Osteocyte (in vitro differentiated cells): ENCODE measurements around the gene PPP2R3C. TPM values are rescaled to one million over a fixed set of nuclear protein-coding genes. Genes with fewer than 3 reads are reported as not detected.
"Not testable (repeated sequence)": the region's sequence is repeated elsewhere in the genome, so short reads cannot be mapped to it uniquely, and the experiment has no call there.

Source experiments
- DNase-seq: peaks from one replicate; pipeline ENCODE4 v3.0.0; 2021; ENCODE audit warnings: mixed read lengths; ENCODE audit not compliant: unreplicated experiment; ENCODE audit errors: extremely low spot score
- H3K27ac Mint-ChIP-seq: one replicate; pipeline ENCODE4 v1.8.0; 2021; ENCODE audit warnings: mild to moderate bottlenecking, mixed read lengths; ENCODE audit not compliant: unreplicated experiment
- H3K27me3 Mint-ChIP-seq: one replicate; pipeline ENCODE4 v1.8.0; 2021; ENCODE audit warnings: mixed read lengths; ENCODE audit not compliant: unreplicated experiment
- H3K36me3 Mint-ChIP-seq: one replicate; pipeline ENCODE4 v1.8.0; 2021; ENCODE audit warnings: mixed read lengths; ENCODE audit not compliant: unreplicated experiment
- H3K4me1 Mint-ChIP-seq: one replicate; pipeline ENCODE4 v1.8.0; 2021; ENCODE audit warnings: mixed read lengths; ENCODE audit not compliant: unreplicated experiment
- H3K4me3 Mint-ChIP-seq: one replicate; pipeline ENCODE4 v1.8.0; 2021; ENCODE audit warnings: mild to moderate bottlenecking, moderate library complexity, mixed read lengths; ENCODE audit not compliant: unreplicated experiment
- H3K9me3 Mint-ChIP-seq: one replicate; pipeline ENCODE4 v1.8.0; 2021; ENCODE audit warnings: mixed read lengths; ENCODE audit not compliant: unreplicated experiment
- CTCF ChIP-seq: fragments of 200-600 bp; sonication (generic); IDR thresholded peaks from 2 replicates; pipeline ENCODE4 v1.5.0; 2021; ENCODE audit warnings: antibody characterized with exemption, mild to moderate bottlenecking, moderate library complexity
- total RNA-seq: library from RNA; stranded (reverse); gene quantifications from 2 replicates; pipeline ENCODE4 v1.2.1, GENCODE V29; 2021

PPP2R3C gene
- total RNA-seq, 1 donor from 2014 or later, result 33.1 TPM

- H3K36me3 Mint-ChIP-seq, result peaks cover 43% of the 10 kb centered on the region
Observed at GRCh38 chr14:35116242-35116641, 5.5 kb downstream of the PPP2R3C start.

GRCh38 chr14:35114036-35114435 lies 7.8 kb downstream of the PPP2R3C start:
- Mint-ChIP-seq H3K4me1 (peaks cover 6% of the 10 kb centered on the region), H3K4me3 (no peak overlapping the region), H3K27me3 (no peaks in the 10 kb centered on the region), H3K9me3 (no peaks in the 10 kb centered on the region), H3K36me3 (peaks cover 58% of the 10 kb centered on the region), H3K27ac (no peak overlapping the region)
- no peak for TF ChIP-seq CTCF
- no peak for DNase-seq

More at GRCh38 chr14:35116242-35116641, 5.5 kb downstream of the PPP2R3C start:
- DNase-seq, result no peak
- no peak for TF ChIP-seq CTCF
- peak overlapping the region; percentile 23 for H3K27ac Mint-ChIP-seq
- H3K4me3 Mint-ChIP-seq, result no peak overlapping the region
- no peaks in the 10 kb centered on the region for H3K9me3 Mint-ChIP-seq
- peaks cover 17% of the 10 kb centered on the region for H3K4me1 Mint-ChIP-seq
- no peaks in the 10 kb centered on the region for H3K27me3 Mint-ChIP-seq

GRCh38 chr14:35113308-35113950 lies 8.4 kb downstream of the PPP2R3C start:
- TF ChIP-seq CTCF, result no peak
- Mint-ChIP-seq H3K4me3 (no peak overlapping the region), H3K27ac (peak overlapping the region; percentile 29), H3K4me1 (peaks cover 6% of the 10 kb centered on the region), H3K9me3 (no peaks in the 10 kb centered on the region), H3K27me3 (no peaks in the 10 kb centered on the region), H3K36me3 (peaks cover 53% of the 10 kb centered on the region)
- DNase-seq, result no peak

- Mint-ChIP-seq H3K4me1 (peaks cover 3% of the 10 kb centered on the region), H3K27me3 (no peaks in the 10 kb centered on the region), H3K9me3 (no peaks in the 10 kb centered on the region), H3K27ac (peak overlapping the region; percentile 29), H3K36me3 (peaks cover 51% of the 10 kb centered on the region), H3K4me3 (no peak overlapping the region)
- DNase-seq, result no peak
- no peak for TF ChIP-seq CTCF
Observed at GRCh38 chr14:35112641-35113040, 9.1 kb downstream of the PPP2R3C start.

- DNase-seq, result no peak
- TF ChIP-seq CTCF, result no peak
- Mint-ChIP-seq H3K9me3 (no peaks in the 10 kb centered on the region), H3K27me3 (no peaks in the 10 kb centered on the region), H3K4me3 (no peak overlapping the region), H3K36me3 (peaks cover 53% of the 10 kb centered on the region), H3K27ac (no peak overlapping the region), H3K4me1 (no peaks in the 10 kb centered on the region)
Observed at GRCh38 chr14:35107866-35108265, 13.9 kb downstream of the PPP2R3C start.

GRCh38 chr14:35094645-35095044 lies 27.1 kb downstream of the PPP2R3C start:
- not testable (repeated sequence) for DNase-seq, H3K4me3 Mint-ChIP-seq, H3K9me3 Mint-ChIP-seq, H3K27me3 Mint-ChIP-seq, H3K4me1 Mint-ChIP-seq, H3K27ac Mint-ChIP-seq
- peaks cover 43% of the 10 kb centered on the region for H3K36me3 Mint-ChIP-seq
